Body of pancreas (tissue), 4 donors: ENCODE measurements around the gene MUC15.

ENCODE experiments used
- CTCF ChIP-seq, 7 experiments: fragments of 450-650 bp in 4 of 7; fragments of 200-600 bp in 3 of 7; sonication (generic) in 3 of 7; IDR thresholded peaks; one replicate each; pipeline ENCODE4 v1.5.1; 2016 to 2019; ENCODE audit warnings: antibody characterized with exemption in 7 of 7
- POLR2A ChIP-seq, 3 donors: fragments of 450-650 bp; IDR thresholded peaks; one replicate each; pipeline ENCODE4 v1.6.1; 2016; ENCODE audit warnings: antibody characterized with exemption in 3 of 3, mild to moderate bottlenecking in 2 of 3

DNA sequence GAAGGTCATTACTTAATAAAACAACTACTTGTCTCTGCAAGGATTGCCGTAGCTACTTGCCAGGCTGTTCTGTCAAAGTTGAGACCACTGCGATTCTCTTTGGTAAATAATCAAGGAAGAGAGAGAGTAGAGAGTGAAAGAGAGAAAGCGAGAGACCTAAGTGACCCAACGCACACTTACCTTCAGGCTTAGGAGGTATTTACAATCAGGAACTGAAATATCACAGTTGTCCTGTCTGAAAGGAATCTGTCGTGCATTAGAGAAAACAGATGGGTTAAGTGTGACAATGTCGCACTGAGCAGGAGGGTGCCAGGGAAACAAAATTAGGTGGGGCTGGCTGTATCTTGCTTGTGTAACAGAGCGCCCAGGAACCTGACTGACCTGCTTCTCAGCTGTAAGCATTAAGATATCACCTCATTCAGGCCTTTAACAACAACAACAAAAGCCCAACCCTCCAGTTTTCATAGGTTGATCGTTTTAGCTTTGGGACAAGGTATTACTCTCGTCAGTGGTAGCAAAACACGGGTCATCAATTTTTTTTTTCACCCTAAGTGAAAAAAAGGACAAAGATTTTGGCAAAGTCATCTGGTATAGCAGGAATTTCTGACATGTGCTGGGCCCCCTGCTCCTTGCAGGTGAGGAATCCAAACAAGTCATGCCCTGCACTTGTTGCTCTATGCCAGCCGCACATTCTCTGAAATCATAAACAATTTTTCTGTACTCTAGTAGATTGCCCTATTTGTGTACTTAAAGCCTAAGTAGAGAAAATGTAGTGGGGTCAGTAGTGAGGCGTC lies at the start of gene MUC15:
- TF ChIP-seq CTCF (IDR thresholded peaks at IDR 0.05), result no peak
- peak in 1 of 3 donors; percentile 30 for TF ChIP-seq POLR2A (IDR thresholded peaks at IDR 0.05)
